Tibial artery (tissue), 4 donors: Measurements from ENCODE around the gene RNF14.

Experiments
- DNase-seq, 2 donors: peaks; one replicate each; pipeline ENCODE4 v3.0.0-alpha.2; 2019
- H3K27ac ChIP-seq, 2 donors: fragments of 200-600 bp; sonication (generic) in 1 of 2; 1 replicate in 1 of 2; 2 replicates in 1 of 2; pipeline ENCODE4 v1.5.1; 2018 to 2019; ENCODE audit warnings: mild to moderate bottlenecking in 1 of 2
- H3K27me3 ChIP-seq, 2 donors: fragments of 200-600 bp; sonication (generic) in 1 of 2; one replicate each; pipeline versions ENCODE4 v1.5.1 to v1.6.0; 2016 to 2019
- H3K36me3 ChIP-seq, 3 donors: fragments of 200-600 bp; sonication (generic) in 2 of 3; one replicate each; pipeline ENCODE4 v1.5.1; 2016 to 2019; ENCODE audit warnings: mild to moderate bottlenecking in 2 of 3
- H3K4me1 ChIP-seq, 4 donors: fragments of 200-600 bp; sonication (generic) in 2 of 4; 1 replicate in 3 of 4; 2 replicates in 1 of 4; pipeline ENCODE4 v1.5.1; 2016 to 2019
- H3K4me3 ChIP-seq, 2 donors: fragments of 200-600 bp; sonication (generic) in 1 of 2; 1 replicate in 1 of 2; 2 replicates in 1 of 2; pipeline ENCODE4 v1.5.1; 2018 to 2019; ENCODE audit warnings: mild to moderate bottlenecking in 2 of 2
- H3K9me3 ChIP-seq, 3 donors: fragments of 200-600 bp; sonication (generic) in 1 of 3; one replicate each; pipeline ENCODE4 v1.5.1; 2016 to 2019
- intact Hi-C: fragments of 100-400 bp; cut with DNase I; formaldehyde crosslinking; loops from one replicate; pipeline ENCODE4 v1.15.0; 2023; ENCODE audit warnings: low total_unique reads
- TF ChIP-seq, protein P1 (sequence below), 2 experiments: fragments of 200-600 bp in 1 of 2; fragments of 450-650 bp in 1 of 2; IDR thresholded peaks; one replicate each; pipeline ENCODE4 v1.5.1; 2017 to 2019; ENCODE audit warnings: antibody characterized with exemption in 2 of 2, mild to moderate bottlenecking in 1 of 2, moderate library complexity in 1 of 2

The RNF14 gene

DNA sequence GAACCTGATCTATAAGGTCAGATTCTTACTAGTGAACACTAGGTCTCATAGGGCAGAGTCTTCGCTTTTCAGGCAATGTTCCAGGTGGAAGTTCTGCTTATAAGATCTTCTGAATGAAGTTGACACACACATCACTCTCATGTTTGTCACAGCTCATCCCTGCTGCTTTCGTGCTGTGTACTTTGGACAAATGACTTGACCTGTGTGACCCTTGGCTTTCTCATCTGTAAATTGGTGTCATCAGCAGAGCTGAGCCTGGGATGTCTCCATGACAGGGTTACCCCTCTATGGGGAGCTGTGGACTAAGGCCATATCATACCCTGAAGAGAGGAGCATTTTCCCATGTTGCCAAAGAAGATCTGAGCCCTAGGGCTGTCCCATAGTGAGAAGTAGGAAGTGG lies 42.5 kb upstream of the RNF14 start:
- Histone ChIP-seq H3K27ac (no peak overlapping the region), H3K27me3 (no peaks in the 10 kb centered on the region), H3K4me1 (peaks cover 0 to 19% (median 17%) of the 10 kb centered on the region in 4 donors), H3K9me3 (no peaks in the 10 kb centered on the region), H3K36me3 (peaks cover 50 to 65% (median 63%) of the 10 kb centered on the region in 3 donors), H3K4me3 (no peak overlapping the region)
- intact Hi-C loops: no loop called here
- TF ChIP-seq, protein P1, sequence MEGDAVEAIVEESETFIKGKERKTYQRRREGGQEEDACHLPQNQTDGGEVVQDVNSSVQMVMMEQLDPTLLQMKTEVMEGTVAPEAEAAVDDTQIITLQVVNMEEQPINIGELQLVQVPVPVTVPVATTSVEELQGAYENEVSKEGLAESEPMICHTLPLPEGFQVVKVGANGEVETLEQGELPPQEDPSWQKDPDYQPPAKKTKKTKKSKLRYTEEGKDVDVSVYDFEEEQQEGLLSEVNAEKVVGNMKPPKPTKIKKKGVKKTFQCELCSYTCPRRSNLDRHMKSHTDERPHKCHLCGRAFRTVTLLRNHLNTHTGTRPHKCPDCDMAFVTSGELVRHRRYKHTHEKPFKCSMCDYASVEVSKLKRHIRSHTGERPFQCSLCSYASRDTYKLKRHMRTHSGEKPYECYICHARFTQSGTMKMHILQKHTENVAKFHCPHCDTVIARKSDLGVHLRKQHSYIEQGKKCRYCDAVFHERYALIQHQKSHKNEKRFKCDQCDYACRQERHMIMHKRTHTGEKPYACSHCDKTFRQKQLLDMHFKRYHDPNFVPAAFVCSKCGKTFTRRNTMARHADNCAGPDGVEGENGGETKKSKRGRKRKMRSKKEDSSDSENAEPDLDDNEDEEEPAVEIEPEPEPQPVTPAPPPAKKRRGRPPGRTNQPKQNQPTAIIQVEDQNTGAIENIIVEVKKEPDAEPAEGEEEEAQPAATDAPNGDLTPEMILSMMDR (IDR thresholded peaks at IDR 0.05): no peak
- DNase-seq: no peak

DNA sequence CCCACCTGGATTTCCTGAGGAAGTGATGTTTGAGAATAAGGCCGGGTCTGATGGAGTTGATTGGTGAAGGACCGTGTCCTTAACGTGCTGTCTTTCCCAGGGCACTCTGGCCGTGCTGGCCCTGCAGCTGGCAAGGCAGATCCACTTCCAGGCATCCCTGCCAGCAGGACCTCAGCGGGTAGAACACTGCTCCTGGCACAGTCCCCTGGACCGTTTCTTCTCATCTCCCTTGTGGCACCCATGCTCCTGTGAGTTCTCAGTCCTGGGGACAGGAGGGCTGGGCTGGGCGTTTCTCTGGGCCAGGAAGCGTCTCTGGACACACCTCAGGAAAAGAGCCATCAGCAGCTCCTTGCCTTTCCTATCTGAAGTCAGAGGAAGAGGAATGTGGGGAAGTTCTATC lies 40.9 kb upstream of the RNF14 start:
- no peak overlapping the region for H3K4me3 ChIP-seq
- peaks cover 0 to 13% (median 12%) of the 10 kb centered on the region in 4 donors for H3K4me1 ChIP-seq
- DNase-seq: peak in 1 of 2 donors; percentile 57
- H3K36me3 ChIP-seq: peaks cover 64 to 81% (median 76%) of the 10 kb centered on the region in 3 donors
- TF ChIP-seq, protein P1 (IDR thresholded peaks at IDR 0.05): no peak
- no peaks in the 10 kb centered on the region for H3K9me3 ChIP-seq
- H3K27me3 ChIP-seq: no peaks in the 10 kb centered on the region
- intact Hi-C loops: no loop called here
- no peak overlapping the region for H3K27ac ChIP-seq

DNA sequence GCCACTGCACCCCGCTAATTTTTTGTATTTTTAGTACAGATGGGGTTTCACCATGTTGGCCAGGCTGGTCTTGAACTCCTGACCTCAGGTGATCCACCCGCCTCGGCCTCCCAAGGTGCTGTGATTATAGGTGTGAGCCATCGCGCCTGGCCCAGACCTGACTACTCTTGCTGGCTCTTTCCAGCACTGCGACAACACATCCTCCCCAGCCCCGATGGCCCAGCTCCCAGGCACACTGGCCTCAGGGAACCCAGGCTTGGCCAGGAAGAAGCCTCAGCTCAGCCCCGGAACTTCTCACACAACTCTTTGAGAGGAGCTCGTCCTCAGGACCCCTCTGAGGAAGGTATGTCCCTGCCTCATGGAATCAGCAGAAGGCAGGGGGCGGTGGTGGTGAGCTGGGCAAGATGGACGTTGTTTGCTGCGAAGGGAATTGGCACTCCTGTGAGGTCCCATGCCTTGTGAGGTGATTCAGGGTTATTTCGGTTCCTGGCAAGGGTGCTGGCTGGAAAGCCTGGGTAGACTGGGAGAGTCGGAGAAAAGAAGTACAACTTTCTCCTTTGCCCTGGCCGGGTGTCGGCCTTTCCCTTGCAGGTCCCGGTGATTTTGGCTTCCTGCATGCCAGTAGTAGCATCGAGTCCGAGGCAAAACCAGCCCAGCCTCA lies 39.4 kb upstream of the RNF14 start:
- intact Hi-C loops: no loop called here
- no peak overlapping the region for H3K4me3 ChIP-seq
- peaks cover 0 to 11% (median 7%) of the 10 kb centered on the region in 4 donors for H3K4me1 ChIP-seq
- no peaks in the 10 kb centered on the region for H3K9me3 ChIP-seq
- peak in 1 of 2 donors; percentile 58 for DNase-seq
- H3K27ac ChIP-seq: no peak overlapping the region
- H3K36me3 ChIP-seq: peaks cover 64 to 94% (median 90%) of the 10 kb centered on the region in 3 donors
- TF ChIP-seq, protein P1 (IDR thresholded peaks at IDR 0.05): no peak
- no peaks in the 10 kb centered on the region for H3K27me3 ChIP-seq

DNA sequence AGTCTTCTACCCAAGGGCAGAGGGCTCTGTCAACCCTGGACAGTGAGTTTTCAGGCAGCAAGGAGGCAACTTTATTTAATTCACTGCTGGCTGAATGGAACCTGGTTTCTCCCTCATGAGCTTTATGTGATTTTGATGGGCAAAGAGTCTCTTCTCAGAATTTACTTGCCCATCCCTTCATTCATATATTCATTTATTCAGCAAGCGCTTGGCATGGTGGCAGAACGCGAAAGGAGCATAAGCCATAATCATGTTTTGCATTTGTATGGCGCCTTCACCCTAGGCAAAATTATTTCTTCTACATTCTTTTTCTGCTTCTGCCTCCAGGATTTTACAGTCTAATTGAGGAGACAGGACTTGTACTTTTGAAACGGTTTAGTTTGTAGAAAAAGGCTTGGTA lies 37.2 kb upstream of the RNF14 start:
- Histone ChIP-seq H3K36me3 (peaks cover 59 to 98% (median 94%) of the 10 kb centered on the region in 3 donors), H3K9me3 (no peaks in the 10 kb centered on the region), H3K4me3 (no peak overlapping the region), H3K27me3 (no peaks in the 10 kb centered on the region), H3K27ac (no peak overlapping the region), H3K4me1 (peaks cover 0 to 16% (median 8%) of the 10 kb centered on the region in 4 donors)
- DNase-seq: no peak
- intact Hi-C loops: no loop called here
- TF ChIP-seq, protein P1 (IDR thresholded peaks at IDR 0.05): no peak

DNA sequence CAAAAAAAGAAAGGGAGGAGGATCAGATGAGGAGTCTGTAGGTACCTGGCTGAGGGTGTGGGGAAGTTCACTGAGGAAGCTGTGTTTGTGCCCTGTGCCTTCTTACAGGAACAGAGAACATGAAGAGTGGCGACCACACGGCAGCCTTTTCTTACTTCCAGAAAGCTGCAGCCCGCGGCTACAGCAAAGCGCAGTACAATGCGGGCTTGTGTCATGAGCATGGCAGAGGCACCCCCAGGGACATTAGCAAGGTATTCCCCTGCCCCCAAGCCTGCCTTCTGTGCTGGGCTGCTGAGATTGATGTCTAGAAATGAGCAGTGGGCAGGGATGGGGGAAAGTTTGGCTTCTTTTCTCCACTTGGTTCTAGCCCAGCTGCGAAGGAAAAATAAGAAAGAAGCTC lies 35.8 kb upstream of the RNF14 start:
- Histone ChIP-seq H3K27ac (no peak overlapping the region), H3K36me3 (peaks cover 56 to 98% (median 92%) of the 10 kb centered on the region in 3 donors), H3K9me3 (no peaks in the 10 kb centered on the region), H3K4me1 (peaks cover 0 to 16% (median 8%) of the 10 kb centered on the region in 4 donors), H3K4me3 (no peak overlapping the region), H3K27me3 (no peaks in the 10 kb centered on the region)
- intact Hi-C loops: no loop called here
- TF ChIP-seq, protein P1 (IDR thresholded peaks at IDR 0.05): no peak
- no peak for DNase-seq
